Neural progenitor cell (in vitro differentiated cells): ENCODE measurements around the gene PCK2.

Experiments used
- EZH2 ChIP-seq: fragments of 200-600 bp; sonication (generic); IDR thresholded peaks from 2 replicates; pipeline ENCODE4 v1.6.1; 2017; ENCODE audit warnings: antibody characterized with exemption, mild to moderate bottlenecking, moderate library complexity
- EZH2phosphoT487 ChIP-seq: fragments of 200-600 bp; sonication (generic); IDR thresholded peaks from 2 replicates; pipeline ENCODE4 v1.6.1; 2017; ENCODE audit warnings: antibody characterized with exemption
- TF ChIP-seq, protein P1 (sequence below): fragments of 200-600 bp; sonication (generic); IDR thresholded peaks from 2 replicates; pipeline ENCODE4 v1.5.1; 2017; ENCODE audit warnings: antibody characterized with exemption, mild to moderate bottlenecking

DNA sequence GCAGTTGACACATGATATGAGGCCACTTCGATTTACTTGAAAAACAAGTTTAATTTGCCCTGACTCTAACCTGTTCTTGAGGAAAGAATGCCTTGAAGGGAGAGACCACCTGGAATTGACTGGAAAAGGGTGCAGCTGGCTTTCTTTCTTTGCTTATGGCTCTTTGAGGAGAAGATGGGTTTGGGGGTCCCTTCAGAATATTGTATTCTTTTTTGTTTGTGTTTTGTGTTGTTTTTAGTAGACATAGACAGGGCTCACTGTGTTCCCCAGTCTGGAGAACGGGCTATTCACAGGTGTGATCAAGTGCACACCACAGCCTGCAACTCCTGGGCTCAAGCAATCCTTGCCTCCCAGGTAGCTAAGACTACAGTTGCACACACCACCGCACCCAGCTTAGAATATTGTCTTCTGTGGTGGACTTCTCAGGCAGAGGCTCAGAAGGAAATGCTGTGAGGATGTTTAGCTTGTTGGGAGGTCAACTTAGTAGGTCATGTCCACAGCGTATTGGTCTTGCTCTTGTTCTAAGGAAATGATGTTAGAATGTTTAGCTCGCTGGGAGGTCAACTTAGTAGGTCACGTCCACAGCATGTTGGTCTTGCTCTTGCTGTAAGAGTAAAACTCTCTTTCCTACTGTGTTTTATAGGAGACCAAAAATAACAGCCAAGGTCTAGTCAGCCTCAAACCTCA is 22.2 kb downstream of the PCK2 start:
- TF ChIP-seq, protein P1, sequence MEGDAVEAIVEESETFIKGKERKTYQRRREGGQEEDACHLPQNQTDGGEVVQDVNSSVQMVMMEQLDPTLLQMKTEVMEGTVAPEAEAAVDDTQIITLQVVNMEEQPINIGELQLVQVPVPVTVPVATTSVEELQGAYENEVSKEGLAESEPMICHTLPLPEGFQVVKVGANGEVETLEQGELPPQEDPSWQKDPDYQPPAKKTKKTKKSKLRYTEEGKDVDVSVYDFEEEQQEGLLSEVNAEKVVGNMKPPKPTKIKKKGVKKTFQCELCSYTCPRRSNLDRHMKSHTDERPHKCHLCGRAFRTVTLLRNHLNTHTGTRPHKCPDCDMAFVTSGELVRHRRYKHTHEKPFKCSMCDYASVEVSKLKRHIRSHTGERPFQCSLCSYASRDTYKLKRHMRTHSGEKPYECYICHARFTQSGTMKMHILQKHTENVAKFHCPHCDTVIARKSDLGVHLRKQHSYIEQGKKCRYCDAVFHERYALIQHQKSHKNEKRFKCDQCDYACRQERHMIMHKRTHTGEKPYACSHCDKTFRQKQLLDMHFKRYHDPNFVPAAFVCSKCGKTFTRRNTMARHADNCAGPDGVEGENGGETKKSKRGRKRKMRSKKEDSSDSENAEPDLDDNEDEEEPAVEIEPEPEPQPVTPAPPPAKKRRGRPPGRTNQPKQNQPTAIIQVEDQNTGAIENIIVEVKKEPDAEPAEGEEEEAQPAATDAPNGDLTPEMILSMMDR, result no peak
- no peak for TF ChIP-seq EZH2phosphoT487
- TF ChIP-seq EZH2, result no peak
